Astrocyte (in vitro differentiated cells and primary cell): Measurements from ENCODE around the gene CYB5R2. TPM values are rescaled to one million over a fixed set of nuclear protein-coding genes. Genes with fewer than 3 reads are reported as not detected.

Experiments used
- DNase-seq: peaks from one replicate; pipeline ENCODE4 v3.0.0-alpha.2; 2010; ENCODE audit warnings: low read depth
- FAIRE-seq: peaks from 2 replicates; lab custom pipeline; 2011; peaks lifted over from hg19 to GRCh38; lab: Jason Lieb, UNC
- H2AFZ ChIP-seq: 2 replicates; pipeline ENCODE4 v1.6.0; 2012; ENCODE audit warnings: low read depth, low read length, inconsistent platforms
- H3K27ac ChIP-seq: 2 replicates; pipeline ENCODE4 v1.5.1; 2011; ENCODE audit warnings: low read depth, low read length, inconsistent platforms
- H3K27me3 ChIP-seq: 2 replicates; pipeline ENCODE4 v1.6.0; 2011; ENCODE audit warnings: low read length, inconsistent platforms; ENCODE audit not compliant: insufficient read depth
- H3K36me3 ChIP-seq: 2 replicates; pipeline ENCODE4 v1.5.1; 2011; ENCODE audit warnings: low read length, inconsistent platforms; ENCODE audit not compliant: insufficient read depth
- H3K4me1 ChIP-seq: 2 replicates; pipeline ENCODE4 v1.5.1; 2011; ENCODE audit warnings: low read length, inconsistent platforms; ENCODE audit not compliant: insufficient read depth
- H3K4me2 ChIP-seq: 2 replicates; pipeline ENCODE4 v1.6.0; 2012; ENCODE audit warnings: low read length, inconsistent platforms
- H3K4me3 ChIP-seq: 2 replicates; pipeline ENCODE4 v1.5.1; 2011; ENCODE audit warnings: low read depth, mild to moderate bottlenecking, low read length, inconsistent platforms; ENCODE audit not compliant: insufficient read depth
- H3K79me2 ChIP-seq: 2 replicates; pipeline ENCODE4 v1.6.0; 2012; ENCODE audit warnings: mild to moderate bottlenecking, low read length, inconsistent platforms; ENCODE audit not compliant: insufficient read depth
- H3K9ac ChIP-seq: 2 replicates; pipeline ENCODE4 v1.6.0; 2012; ENCODE audit warnings: mild to moderate bottlenecking, low read length, inconsistent platforms
- H3K9me3 ChIP-seq: 2 replicates; pipeline ENCODE4 v1.5.1; 2012; ENCODE audit warnings: low read depth, mild to moderate bottlenecking, low read length, inconsistent platforms; ENCODE audit not compliant: insufficient read depth
- H4K20me1 ChIP-seq: 2 replicates; pipeline ENCODE4 v1.6.0; 2012; ENCODE audit warnings: low read length, inconsistent platforms; ENCODE audit not compliant: insufficient read depth
- H3K27ac Mint-ChIP-seq: one replicate; pipeline ENCODE4 v1.8.0; 2021; ENCODE audit warnings: mild to moderate bottlenecking, mixed read lengths; ENCODE audit not compliant: unreplicated experiment
- H3K27me3 Mint-ChIP-seq: one replicate; pipeline ENCODE4 v1.8.0; 2021; ENCODE audit warnings: low read depth, mixed read lengths; ENCODE audit not compliant: unreplicated experiment
- H3K36me3 Mint-ChIP-seq: one replicate; pipeline ENCODE4 v1.8.0; 2021; ENCODE audit warnings: low read depth, mixed read lengths; ENCODE audit not compliant: unreplicated experiment
- H3K4me1 Mint-ChIP-seq: one replicate; pipeline ENCODE4 v1.8.0; 2021; ENCODE audit warnings: low read depth, mixed read lengths; ENCODE audit not compliant: unreplicated experiment
- H3K4me3 Mint-ChIP-seq: one replicate; pipeline ENCODE4 v1.8.0; 2021; ENCODE audit warnings: mild to moderate bottlenecking, moderate library complexity, mixed read lengths; ENCODE audit not compliant: unreplicated experiment
- H3K9me3 Mint-ChIP-seq: one replicate; pipeline ENCODE4 v1.8.0; 2021; ENCODE audit warnings: mild to moderate bottlenecking, mixed read lengths; ENCODE audit not compliant: unreplicated experiment
- CTCF ChIP-seq: IDR thresholded peaks from 2 replicates; pipeline ENCODE4 v1.5.1; 2011; ENCODE audit warnings: low read depth, mild to moderate bottlenecking, inconsistent platforms, low read length, moderate library complexity; ENCODE audit not compliant: insufficient read depth
- EZH2 ChIP-seq: IDR thresholded peaks from 2 replicates; pipeline ENCODE4 v1.6.1; 2012; ENCODE audit warnings: mild to moderate bottlenecking, low read length, inconsistent platforms; ENCODE audit not compliant: insufficient read depth
- total RNA-seq: library from RNA; stranded (reverse); gene quantifications from 2 replicates; pipeline ENCODE4 v1.2.1, GENCODE V29; 2021

Gene CYB5R2
- total RNA-seq, 1 donor from 2014 or later = 11.9 TPM

- Mint-ChIP-seq H3K36me3 (no peaks in the 10 kb centered on the region), H3K9me3 (no peaks in the 10 kb centered on the region), H3K27ac (no peak overlapping the region), H3K27me3 (peaks cover 17% of the 10 kb centered on the region), H3K4me3 (no peak overlapping the region), H3K4me1 (no peaks in the 10 kb centered on the region)
- Histone ChIP-seq H3K27ac (no peak overlapping the region), H3K4me2 (no peak overlapping the region), H3K4me1 (no peaks in the 10 kb centered on the region), H3K9ac (no peak overlapping the region), H3K27me3 (peaks cover 20% of the 10 kb centered on the region), H4K20me1 (no peaks in the 10 kb centered on the region), H2AFZ (no peak overlapping the region), H3K36me3 (no peaks in the 10 kb centered on the region), H3K9me3 (no peaks in the 10 kb centered on the region), H3K4me3 (no peak overlapping the region), H3K79me2 (no peaks in the 10 kb centered on the region)
- FAIRE-seq (no peak), DNase-seq (no peak)
- no peak for TF ChIP-seq EZH2
- TF ChIP-seq CTCF = no peak
Observed at GRCh38 chr11:7692426-7692825, 19.1 kb upstream of the CYB5R2 start.

GRCh38 chr11:7691759-7692350 is 18.6 kb upstream of the CYB5R2 start:
- H3K9me3 ChIP-seq = no peaks in the 10 kb centered on the region
- no peak overlapping the region for H3K27ac ChIP-seq
- Mint-ChIP-seq H3K36me3 (no peaks in the 10 kb centered on the region), H3K27me3 (peaks cover 17% of the 10 kb centered on the region), H3K27ac (no peak overlapping the region), H3K4me3 (no peak overlapping the region), H3K4me1 (no peaks in the 10 kb centered on the region), H3K9me3 (no peaks in the 10 kb centered on the region)
- H3K79me2 ChIP-seq = no peaks in the 10 kb centered on the region
- H3K4me2 ChIP-seq = no peak overlapping the region
- TF ChIP-seq EZH2 (no peak), CTCF (no peak)
- H4K20me1 ChIP-seq = no peaks in the 10 kb centered on the region
- H3K9ac ChIP-seq = no peak overlapping the region
- H3K4me1 ChIP-seq = no peaks in the 10 kb centered on the region
- H2AFZ ChIP-seq = no peak overlapping the region
- DNase-seq (peak; percentile 13), FAIRE-seq (no peak)
- peaks cover 20% of the 10 kb centered on the region for H3K27me3 ChIP-seq
- H3K4me3 ChIP-seq = no peak overlapping the region
- no peaks in the 10 kb centered on the region for H3K36me3 ChIP-seq

- H3K9me3 Mint-ChIP-seq = no peaks in the 10 kb centered on the region
- no peak for FAIRE-seq
- no peaks in the 10 kb centered on the region for H3K4me1 Mint-ChIP-seq
Observed at GRCh38 chr11:7690648-7691047, 17.3 kb upstream of the CYB5R2 start.

More at GRCh38 chr11:7690648-7691047, 17.3 kb upstream of the CYB5R2 start:
- H3K9ac ChIP-seq = no peak overlapping the region
- H3K9me3 ChIP-seq = no peaks in the 10 kb centered on the region
- H3K27me3 ChIP-seq = peaks cover 21% of the 10 kb centered on the region
- no peaks in the 10 kb centered on the region for H3K79me2 ChIP-seq
- Mint-ChIP-seq H3K27me3 (peaks cover 18% of the 10 kb centered on the region), H3K27ac (no peak overlapping the region), H3K36me3 (no peaks in the 10 kb centered on the region), H3K4me3 (no peak overlapping the region)
- no peaks in the 10 kb centered on the region for H3K36me3 ChIP-seq
- no peaks in the 10 kb centered on the region for H4K20me1 ChIP-seq
- H3K4me2 ChIP-seq = no peak overlapping the region
- no peak overlapping the region for H2AFZ ChIP-seq
- DNase-seq = no peak
- TF ChIP-seq EZH2 = no peak
- TF ChIP-seq CTCF = no peak
- no peaks in the 10 kb centered on the region for H3K4me1 ChIP-seq
- H3K4me3 ChIP-seq = no peak overlapping the region
- no peak overlapping the region for H3K27ac ChIP-seq
